HG03575 (cell line): Measurements from ENCODE around the gene MUC13.
"Not testable (repeated sequence)": the region's sequence is repeated elsewhere in the genome, so short reads cannot be mapped to it uniquely, and the experiment has no call there.

Source experiments
- ATAC-seq: cut with Tn5 transposase; IDR thresholded peaks from one replicate; pipeline ENCODE4 v1.9.1; 2021; ENCODE audit not compliant: unreplicated experiment, insufficient number of reproducible peaks, low FRiP score; ENCODE audit errors: extremely low read depth

The MUC13 gene

GRCh38 chr3:124934577-124934976 lies at the start of gene MUC13:
MUC13 (minus strand) TSS chr3:124934751; CDS start chr3:124934712, 39 bp downstream.
- ATAC-seq = no peak

- ATAC-seq = no peak
Measured at GRCh38 chr3:124982855-124983254, 48.3 kb upstream of the MUC13 start.

- ATAC-seq = no peak
Measured at GRCh38 chr3:124981472-124981871, 46.9 kb upstream of the MUC13 start.

- ATAC-seq = no peak
Measured at GRCh38 chr3:124978627-124979026, 44.1 kb upstream of the MUC13 start.

GRCh38 chr3:124976383-124976782 lies 41.8 kb upstream of the MUC13 start:
- ATAC-seq = no peak

GRCh38 chr3:124974691-124975090 lies 40.1 kb upstream of the MUC13 start:
- ATAC-seq = no peak

GRCh38 chr3:124973290-124973689 lies 38.7 kb upstream of the MUC13 start:
- ATAC-seq = no peak

GRCh38 chr3:124972457-124972856 lies 37.9 kb upstream of the MUC13 start:
- no peak for ATAC-seq

GRCh38 chr3:124969963-124970722 lies 35.6 kb upstream of the MUC13 start:
- ATAC-seq = no peak

- ATAC-seq = no peak
Measured at GRCh38 chr3:124969190-124969589, 34.6 kb upstream of the MUC13 start.

- ATAC-seq = no peak
Measured at GRCh38 chr3:124967964-124968363, 33.4 kb upstream of the MUC13 start.

GRCh38 chr3:124966521-124967445 lies 32.2 kb upstream of the MUC13 start:
- ATAC-seq = no peak

- no peak for ATAC-seq
Measured at GRCh38 chr3:124965413-124965812, 30.9 kb upstream of the MUC13 start.

- ATAC-seq = no peak
Measured at GRCh38 chr3:124964387-124964786, 29.8 kb upstream of the MUC13 start.

- no peak for ATAC-seq
Measured at GRCh38 chr3:124963755-124964154, 29.2 kb upstream of the MUC13 start.

- no peak for ATAC-seq
Measured at GRCh38 chr3:124962403-124962940, 27.9 kb upstream of the MUC13 start.

GRCh38 chr3:124960698-124961097 lies 26.1 kb upstream of the MUC13 start:
- ATAC-seq = no peak

GRCh38 chr3:124960105-124960504 lies 25.6 kb upstream of the MUC13 start:
- no peak for ATAC-seq

- ATAC-seq = not testable (repeated sequence)
Measured at GRCh38 chr3:124957951-124958350, 23.4 kb upstream of the MUC13 start.
